C4-2B (cell line): ENCODE measurements around the gene FAHD1.

ENCODE experiments used
- ZFX ChIP-seq: fragments of 450-650 bp; IDR thresholded peaks from 2 replicates; pipeline ENCODE4 v1.6.1; 2017
- TF ChIP-seq, protein P1 (sequence below): fragments of 450-650 bp; conservative IDR thresholded peaks from 2 replicates; pipeline ENCODE4 v1.5.1; 2017; ENCODE audit warnings: mild to moderate bottlenecking

DNA sequence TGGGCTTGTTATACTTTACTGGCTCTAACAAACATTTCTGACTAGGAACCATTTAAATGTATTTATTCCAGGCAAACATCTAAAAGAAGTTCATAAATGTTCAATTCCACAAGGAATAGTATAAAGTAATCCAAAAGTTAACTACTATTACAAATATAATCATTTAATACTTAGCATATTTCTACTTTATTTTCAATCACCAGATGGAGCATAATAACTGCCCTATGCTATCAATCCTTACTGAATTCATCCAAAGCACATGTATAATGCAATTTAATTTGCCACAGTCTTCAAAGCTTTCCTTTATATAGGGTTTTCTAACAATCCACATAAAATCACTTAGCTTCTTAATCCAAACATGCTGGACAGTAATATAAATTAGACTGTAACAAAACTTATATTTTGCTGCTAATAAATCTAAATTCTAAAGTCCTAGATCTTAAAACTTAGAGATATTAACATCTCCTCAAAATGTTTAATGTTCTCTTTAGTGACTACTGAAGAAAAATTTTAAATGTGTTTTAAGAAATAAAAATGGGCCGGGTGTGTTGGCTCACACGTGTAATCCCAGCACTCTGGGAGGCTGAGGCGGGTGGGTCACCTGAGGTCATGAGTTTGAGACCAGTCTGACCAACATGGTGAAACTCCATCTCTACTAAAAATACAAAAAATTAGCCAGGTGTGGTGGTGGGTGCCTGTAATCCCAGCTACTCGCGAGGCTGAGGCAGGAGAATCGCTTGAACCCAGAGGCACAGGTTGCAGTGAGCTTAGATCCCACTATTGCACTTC, 39.1 kb downstream of the FAHD1 start:
- TF ChIP-seq, protein P1, sequence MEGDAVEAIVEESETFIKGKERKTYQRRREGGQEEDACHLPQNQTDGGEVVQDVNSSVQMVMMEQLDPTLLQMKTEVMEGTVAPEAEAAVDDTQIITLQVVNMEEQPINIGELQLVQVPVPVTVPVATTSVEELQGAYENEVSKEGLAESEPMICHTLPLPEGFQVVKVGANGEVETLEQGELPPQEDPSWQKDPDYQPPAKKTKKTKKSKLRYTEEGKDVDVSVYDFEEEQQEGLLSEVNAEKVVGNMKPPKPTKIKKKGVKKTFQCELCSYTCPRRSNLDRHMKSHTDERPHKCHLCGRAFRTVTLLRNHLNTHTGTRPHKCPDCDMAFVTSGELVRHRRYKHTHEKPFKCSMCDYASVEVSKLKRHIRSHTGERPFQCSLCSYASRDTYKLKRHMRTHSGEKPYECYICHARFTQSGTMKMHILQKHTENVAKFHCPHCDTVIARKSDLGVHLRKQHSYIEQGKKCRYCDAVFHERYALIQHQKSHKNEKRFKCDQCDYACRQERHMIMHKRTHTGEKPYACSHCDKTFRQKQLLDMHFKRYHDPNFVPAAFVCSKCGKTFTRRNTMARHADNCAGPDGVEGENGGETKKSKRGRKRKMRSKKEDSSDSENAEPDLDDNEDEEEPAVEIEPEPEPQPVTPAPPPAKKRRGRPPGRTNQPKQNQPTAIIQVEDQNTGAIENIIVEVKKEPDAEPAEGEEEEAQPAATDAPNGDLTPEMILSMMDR, result no peak
- no peak for TF ChIP-seq ZFX
